ENCODE measurements around the gene PCNT.

DNA sequence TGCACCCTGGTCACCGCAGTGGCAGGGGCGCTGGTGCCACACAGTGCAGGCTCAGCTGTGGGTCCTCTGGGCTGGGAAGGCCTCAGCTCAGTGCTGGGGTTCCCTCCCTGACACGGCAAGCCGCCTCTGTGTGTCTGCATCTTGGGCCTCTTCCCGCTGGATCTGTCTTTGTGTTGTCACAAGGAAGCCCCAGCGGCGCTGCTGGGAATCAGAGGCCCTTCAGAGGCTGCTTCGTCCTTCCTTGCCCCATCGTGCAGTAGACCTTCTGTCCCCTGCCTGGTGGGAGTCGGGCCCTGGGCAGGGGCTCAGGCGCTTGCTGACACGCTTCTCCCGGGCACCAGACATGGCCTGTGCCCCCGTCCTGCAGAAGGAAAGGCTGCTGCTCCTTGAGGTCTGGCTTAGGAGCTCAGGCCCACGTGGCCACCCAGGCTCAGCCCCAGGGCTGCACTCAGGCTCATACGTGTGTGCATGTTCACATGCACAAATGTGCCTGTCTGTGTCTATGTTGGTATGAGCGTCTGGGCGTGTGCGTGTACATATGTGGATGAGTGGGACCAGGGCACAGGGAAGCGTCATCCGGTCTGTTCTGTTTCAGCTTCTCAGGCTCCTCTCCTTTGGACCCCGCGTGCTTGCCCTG is 110.5 kb downstream of the PCNT start:
- TF ChIP-seq, protein P1, sequence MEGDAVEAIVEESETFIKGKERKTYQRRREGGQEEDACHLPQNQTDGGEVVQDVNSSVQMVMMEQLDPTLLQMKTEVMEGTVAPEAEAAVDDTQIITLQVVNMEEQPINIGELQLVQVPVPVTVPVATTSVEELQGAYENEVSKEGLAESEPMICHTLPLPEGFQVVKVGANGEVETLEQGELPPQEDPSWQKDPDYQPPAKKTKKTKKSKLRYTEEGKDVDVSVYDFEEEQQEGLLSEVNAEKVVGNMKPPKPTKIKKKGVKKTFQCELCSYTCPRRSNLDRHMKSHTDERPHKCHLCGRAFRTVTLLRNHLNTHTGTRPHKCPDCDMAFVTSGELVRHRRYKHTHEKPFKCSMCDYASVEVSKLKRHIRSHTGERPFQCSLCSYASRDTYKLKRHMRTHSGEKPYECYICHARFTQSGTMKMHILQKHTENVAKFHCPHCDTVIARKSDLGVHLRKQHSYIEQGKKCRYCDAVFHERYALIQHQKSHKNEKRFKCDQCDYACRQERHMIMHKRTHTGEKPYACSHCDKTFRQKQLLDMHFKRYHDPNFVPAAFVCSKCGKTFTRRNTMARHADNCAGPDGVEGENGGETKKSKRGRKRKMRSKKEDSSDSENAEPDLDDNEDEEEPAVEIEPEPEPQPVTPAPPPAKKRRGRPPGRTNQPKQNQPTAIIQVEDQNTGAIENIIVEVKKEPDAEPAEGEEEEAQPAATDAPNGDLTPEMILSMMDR (IDR thresholded peaks at IDR 0.05) = no peak
- no peak for TF ChIP-seq POLR2A (IDR thresholded peaks at IDR 0.05)

Data from tibial nerve (tissue), 3 donors.